ENCODE results near the gene GGT1. TPM values are rescaled to one million over a fixed set of nuclear protein-coding genes. Genes with fewer than 3 reads are reported as not detected.
A peak's percentile ranks its signal among the peaks of the same experiment; 100 is the strongest.
"Not testable (repeated sequence)": the region's sequence is repeated elsewhere in the genome, so short reads cannot be mapped to it uniquely, and the experiment has no call there.

GGT1 gene
- total RNA-seq, 1 experiment from 2014 or later, result 8.5 TPM

GRCh38 chr22:24583221-24584165 lies 19.5 kb upstream of the GGT1 start:
- DNase-seq (ENCODE audit: low read depth), result no peak

GRCh38 chr22:24584166-24584790 lies 18.7 kb upstream of the GGT1 start:
- no peak for DNase-seq (ENCODE audit: low read depth)

GRCh38 chr22:24584871-24585411 lies 18.1 kb upstream of the GGT1 start:
- DNase-seq (ENCODE audit: low read depth), result no peak

- no peak for DNase-seq (ENCODE audit: low read depth)
Observed at GRCh38 chr22:24585461-24585860, 17.5 kb upstream of the GGT1 start.

- no peak for DNase-seq (ENCODE audit: low read depth)
Observed at GRCh38 chr22:24585927-24586546, 17.0 kb upstream of the GGT1 start.

GRCh38 chr22:24587251-24587650 lies 15.7 kb upstream of the GGT1 start:
- DNase-seq (ENCODE audit: low read depth), result no peak

- DNase-seq (ENCODE audit: low read depth), result no peak
Observed at GRCh38 chr22:24587948-24588347, 15.0 kb upstream of the GGT1 start.

- DNase-seq (ENCODE audit: low read depth), result peak; percentile 66
Observed at GRCh38 chr22:24588381-24588756, 14.6 kb upstream of the GGT1 start.

GRCh38 chr22:24588757-24589481 lies 14.1 kb upstream of the GGT1 start:
- DNase-seq (ENCODE audit: low read depth), result no peak

- no peak for DNase-seq (ENCODE audit: low read depth)
Observed at GRCh38 chr22:24589518-24590030, 13.4 kb upstream of the GGT1 start.

- no peak for DNase-seq (ENCODE audit: low read depth)
Observed at GRCh38 chr22:24590596-24591173, 12.3 kb upstream of the GGT1 start.

GRCh38 chr22:24591286-24591830 lies 11.6 kb upstream of the GGT1 start:
- DNase-seq (ENCODE audit: low read depth), result no peak

GRCh38 chr22:24592058-24592850 lies 10.7 kb upstream of the GGT1 start:
- DNase-seq (ENCODE audit: low read depth), result no peak

- peak; percentile 68 for DNase-seq (ENCODE audit: low read depth)
Observed at GRCh38 chr22:24592851-24593558, 10.0 kb upstream of the GGT1 start, which contains the start of gene LRRC75B. LRRC75B (minus strand) TSS chr22:24593073; CDS start chr22:24593039, 34 bp downstream.

GRCh38 chr22:24593559-24593835 lies 9.5 kb upstream of the GGT1 start:
- not testable (repeated sequence) for DNase-seq (ENCODE audit: low read depth)

- DNase-seq (ENCODE audit: low read depth), result no peak
Observed at GRCh38 chr22:24593836-24594568, 9.0 kb upstream of the GGT1 start.

- DNase-seq (ENCODE audit: low read depth), result no peak
Observed at GRCh38 chr22:24594569-24595120, 8.3 kb upstream of the GGT1 start.

GRCh38 chr22:24595228-24595627 lies 7.8 kb upstream of the GGT1 start:
- no peak for DNase-seq (ENCODE audit: low read depth)

All from HT1080 (cell line).